ENCODE measurements around the gene CSTF3.

- no peak for TF ChIP-seq CTCF (IDR thresholded peaks at IDR 0.05; ENCODE audit: insufficient read depth, low read depth, low read length)
- no peak for TF ChIP-seq EZH2 (IDR thresholded peaks at IDR 0.05; ENCODE audit: insufficient read depth, low read length)
These were observed 104.0 kb downstream of the CSTF3 start for GRCh38 chr11:33057284-33057683.
